ENCODE data around the gene TPD52L2.

The TPD52L2 gene

DNA sequence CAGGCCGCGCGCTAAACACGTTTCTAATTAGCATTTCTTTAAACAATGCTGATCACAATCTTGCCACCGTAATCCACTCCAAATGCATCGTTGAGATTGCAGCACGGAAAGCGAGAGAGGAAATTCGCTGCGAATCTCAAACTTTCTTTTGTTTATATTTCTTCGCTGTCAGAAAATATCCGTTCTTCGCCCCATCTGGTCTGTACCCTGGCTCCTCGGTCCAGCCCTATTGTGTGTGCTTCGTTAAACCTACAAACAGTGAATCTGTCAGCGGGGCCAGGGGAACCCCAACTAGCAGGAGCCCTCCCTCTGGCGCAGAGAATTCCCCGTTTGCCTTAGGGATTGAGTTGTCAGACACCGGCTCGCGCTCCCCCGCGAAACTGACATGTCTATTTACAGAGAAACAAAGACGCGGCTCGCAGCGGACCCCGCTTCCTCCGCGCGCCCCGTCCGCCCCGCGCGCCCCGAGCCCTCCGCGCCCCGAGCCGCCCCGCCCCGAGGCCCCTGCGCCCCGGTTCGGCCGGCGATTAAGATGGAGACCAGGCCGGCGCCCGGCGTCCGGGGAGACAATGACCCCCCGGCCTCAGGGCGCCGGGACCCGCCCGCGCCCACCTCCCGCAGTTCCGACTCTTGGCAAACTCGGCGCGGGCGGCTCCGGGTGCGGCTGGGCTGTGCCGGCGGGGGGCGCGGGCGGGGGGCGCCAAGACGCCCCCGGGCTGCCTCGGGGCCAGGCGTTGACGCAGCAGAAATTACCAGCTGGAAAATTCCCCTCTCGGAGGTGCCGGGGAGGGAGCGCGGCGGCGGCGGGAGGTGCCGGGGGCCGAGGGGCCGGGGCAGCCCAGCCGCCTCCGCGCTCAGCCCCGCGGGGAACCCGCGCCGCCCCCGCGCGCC, 34.9 kb upstream of the TPD52L2 start:
- in situ Hi-C loops (cut with HindIII; ENCODE audit: low sequenced_read_pairs): no loop called here
- H3K4me3 ChIP-seq (ENCODE audit: low read depth, low read length): peak overlapping the region; percentile 50
- no peak for DNase-seq (ENCODE audit: low read depth)
- TF ChIP-seq, protein P1, sequence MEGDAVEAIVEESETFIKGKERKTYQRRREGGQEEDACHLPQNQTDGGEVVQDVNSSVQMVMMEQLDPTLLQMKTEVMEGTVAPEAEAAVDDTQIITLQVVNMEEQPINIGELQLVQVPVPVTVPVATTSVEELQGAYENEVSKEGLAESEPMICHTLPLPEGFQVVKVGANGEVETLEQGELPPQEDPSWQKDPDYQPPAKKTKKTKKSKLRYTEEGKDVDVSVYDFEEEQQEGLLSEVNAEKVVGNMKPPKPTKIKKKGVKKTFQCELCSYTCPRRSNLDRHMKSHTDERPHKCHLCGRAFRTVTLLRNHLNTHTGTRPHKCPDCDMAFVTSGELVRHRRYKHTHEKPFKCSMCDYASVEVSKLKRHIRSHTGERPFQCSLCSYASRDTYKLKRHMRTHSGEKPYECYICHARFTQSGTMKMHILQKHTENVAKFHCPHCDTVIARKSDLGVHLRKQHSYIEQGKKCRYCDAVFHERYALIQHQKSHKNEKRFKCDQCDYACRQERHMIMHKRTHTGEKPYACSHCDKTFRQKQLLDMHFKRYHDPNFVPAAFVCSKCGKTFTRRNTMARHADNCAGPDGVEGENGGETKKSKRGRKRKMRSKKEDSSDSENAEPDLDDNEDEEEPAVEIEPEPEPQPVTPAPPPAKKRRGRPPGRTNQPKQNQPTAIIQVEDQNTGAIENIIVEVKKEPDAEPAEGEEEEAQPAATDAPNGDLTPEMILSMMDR (IDR thresholded peaks at IDR 0.05; ENCODE audit: low read depth, low read length, missing control alignments): no peak

DNA sequence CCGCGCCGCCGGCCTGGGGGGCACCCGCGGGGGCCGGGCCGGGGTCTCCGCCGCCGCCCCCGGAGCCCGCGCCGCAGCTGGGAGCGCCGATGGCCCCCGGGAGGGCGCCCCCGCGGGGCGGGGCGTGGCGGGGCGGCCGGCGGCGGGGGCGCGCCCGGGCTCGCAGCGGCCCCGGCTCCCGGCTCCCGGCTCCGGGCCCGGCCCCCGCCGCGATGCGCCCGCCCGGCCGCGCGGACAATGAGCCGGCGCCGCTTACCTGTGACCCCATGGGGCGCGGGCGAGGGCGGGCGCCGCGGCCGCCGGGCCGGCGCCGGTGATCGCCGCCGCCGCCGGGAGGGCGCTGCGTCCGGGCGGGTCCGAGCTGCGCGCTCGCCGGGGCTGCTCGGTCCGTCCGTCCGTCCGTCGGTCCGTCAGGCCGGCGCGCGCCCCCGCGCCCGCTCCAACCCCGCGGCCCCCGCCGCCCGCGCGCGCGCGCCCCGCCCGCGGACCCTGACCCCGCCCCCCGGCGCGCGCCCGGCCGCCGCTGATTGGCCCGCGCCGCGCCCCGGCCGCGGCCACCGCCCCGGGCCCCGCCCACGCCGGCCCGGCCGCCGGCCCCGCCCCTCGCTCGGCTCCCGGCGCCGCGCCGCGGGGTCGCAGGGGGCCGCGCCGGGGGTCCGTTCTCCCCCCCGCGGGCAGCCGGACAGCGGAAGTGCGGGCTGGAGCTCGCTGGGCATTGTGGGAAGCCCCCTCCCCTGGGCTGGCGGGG, 34.1 kb upstream of the TPD52L2 start, which contains the start of gene ZBTB46:
Gene ZBTB46 (minus strand): TSS at position 424 of the 748 bp plus-strand sequence. CDS start 40,507 bp downstream, outside the sequence.
- DNase-seq (ENCODE audit: low read depth): no peak
- TF ChIP-seq, protein P1 (IDR thresholded peaks at IDR 0.05; ENCODE audit: low read depth, low read length, missing control alignments): no peak
- peak within 1 kb of the TSS; percentile 50 for H3K4me3 ChIP-seq (ENCODE audit: low read depth, low read length)
- in situ Hi-C loops (cut with HindIII; ENCODE audit: low sequenced_read_pairs): no loop called here

DNA sequence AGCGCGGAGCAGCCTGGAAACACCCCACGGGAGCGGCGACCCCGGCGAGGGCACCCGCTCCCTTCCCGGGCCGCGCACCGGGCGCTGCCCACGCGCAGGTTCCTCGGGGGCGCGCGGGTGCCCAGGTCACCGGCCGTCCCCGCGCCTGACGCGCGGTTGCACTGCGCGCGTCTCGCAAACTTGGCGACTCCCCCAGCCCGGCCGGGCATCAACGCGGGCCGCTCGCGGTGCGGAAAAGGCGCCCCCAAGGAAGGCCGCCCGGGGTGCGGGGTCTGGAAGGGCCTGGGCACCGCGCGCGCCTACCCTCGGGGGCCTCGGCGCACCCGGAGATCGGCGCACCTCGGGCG, 33.5 kb upstream of the TPD52L2 start:
- TF ChIP-seq, protein P1 (IDR thresholded peaks at IDR 0.05; ENCODE audit: low read depth, low read length, missing control alignments): no peak
- H3K4me3 ChIP-seq (ENCODE audit: low read depth, low read length): peak overlapping the region; percentile 27
- in situ Hi-C loops (cut with HindIII; ENCODE audit: low sequenced_read_pairs): no loop called here
- DNase-seq (ENCODE audit: low read depth): no peak

DNA sequence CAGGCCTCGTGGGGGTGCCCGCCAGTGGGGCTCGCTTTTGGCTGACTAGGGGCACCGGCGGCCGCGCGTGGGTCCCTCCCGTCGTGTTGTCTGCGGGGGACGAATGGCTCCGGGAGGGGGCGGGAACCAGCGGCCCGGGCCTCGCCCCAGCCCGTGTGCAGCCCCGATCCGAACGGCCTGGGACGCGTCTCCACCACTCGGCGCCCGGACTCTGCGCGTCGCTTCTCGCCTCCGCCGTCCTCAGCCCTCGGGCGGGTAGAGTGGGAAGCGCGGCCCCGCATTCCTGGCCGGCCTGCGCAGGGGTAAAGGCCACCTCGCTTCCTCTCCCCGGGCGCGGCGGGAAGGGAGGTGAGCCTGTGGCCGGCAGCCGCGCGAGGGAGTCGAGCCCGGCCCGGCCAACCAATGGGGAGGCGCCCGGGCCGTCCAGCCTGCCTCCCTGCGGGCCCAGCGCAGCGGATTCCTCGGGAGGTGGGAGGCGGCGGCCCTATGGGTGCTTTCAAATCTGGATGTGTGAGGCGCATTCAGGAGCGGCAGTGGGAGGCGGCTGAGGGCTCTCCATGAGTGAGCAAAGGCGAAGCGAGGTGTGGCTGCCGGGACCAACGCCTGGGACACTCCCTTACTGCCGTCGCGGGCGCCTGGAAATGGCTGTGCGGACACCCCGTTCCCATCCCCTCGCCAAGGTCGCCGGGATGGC, 32.9 kb upstream of the TPD52L2 start:
- DNase-seq (ENCODE audit: low read depth): no peak
- in situ Hi-C loops (cut with HindIII; ENCODE audit: low sequenced_read_pairs): no loop called here
- peak overlapping the region; percentile 27 for H3K4me3 ChIP-seq (ENCODE audit: low read depth, low read length)
- TF ChIP-seq, protein P1 (IDR thresholded peaks at IDR 0.05; ENCODE audit: low read depth, low read length, missing control alignments): no peak

DNA sequence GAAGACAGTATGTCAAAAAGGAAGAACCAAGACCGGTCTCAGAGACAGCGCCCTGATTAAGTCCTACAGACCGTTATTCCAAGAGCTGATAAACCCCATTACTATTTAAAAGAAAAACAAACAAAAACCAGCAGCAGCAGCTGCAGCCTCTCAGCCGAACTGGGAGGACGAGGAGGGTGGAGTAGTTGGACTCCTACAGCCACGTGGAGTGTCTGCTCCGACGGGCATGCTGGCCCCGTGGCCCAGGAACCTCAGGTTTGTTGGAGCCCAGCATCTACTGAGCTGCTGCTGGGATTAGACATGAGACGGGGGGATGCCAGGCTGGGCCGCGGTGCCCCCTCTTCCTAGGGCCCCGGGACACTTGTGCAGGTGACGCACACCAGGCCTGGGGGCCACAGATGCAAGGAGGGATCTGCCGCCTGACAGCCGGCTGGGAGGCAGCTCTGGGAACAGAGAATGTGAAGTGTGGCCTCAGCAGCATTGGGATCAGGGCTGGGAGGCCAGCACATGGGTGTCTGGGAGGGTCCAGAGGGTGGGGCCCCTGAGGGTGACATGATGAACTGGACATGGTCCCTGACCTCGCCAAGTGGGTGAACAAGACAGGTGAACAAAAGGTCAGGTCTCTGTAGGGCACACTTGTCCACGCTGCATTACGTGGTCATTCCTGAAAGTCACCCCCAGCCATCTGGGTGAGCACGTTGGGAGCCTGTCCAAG, 31.1 kb upstream of the TPD52L2 start:
- H3K4me3 ChIP-seq (ENCODE audit: low read depth, low read length): no peak overlapping the region
- TF ChIP-seq, protein P1 (IDR thresholded peaks at IDR 0.05; ENCODE audit: low read depth, low read length, missing control alignments): no peak
- DNase-seq (ENCODE audit: low read depth): no peak

DNA sequence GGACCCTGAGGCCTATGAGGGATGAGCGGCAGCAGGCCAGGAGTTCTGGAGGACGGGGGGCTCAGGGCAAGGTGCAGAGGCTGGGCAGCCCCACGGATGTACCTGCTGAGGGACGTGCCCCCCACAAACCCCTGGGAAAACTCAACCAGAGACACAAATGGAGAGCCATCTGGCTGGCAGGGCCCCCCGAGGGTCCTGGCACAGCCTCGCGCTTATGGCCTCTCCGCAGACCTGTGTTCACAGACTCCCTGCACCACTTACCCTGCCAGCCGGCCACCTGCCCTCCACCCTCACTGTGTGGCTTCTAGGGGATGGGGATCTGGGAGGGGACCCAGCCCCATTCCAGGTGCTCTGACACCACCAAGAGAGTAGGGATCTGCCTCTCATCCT, 30.6 kb upstream of the TPD52L2 start:
- in situ Hi-C loops (cut with HindIII; ENCODE audit: low sequenced_read_pairs): no loop called here
- TF ChIP-seq, protein P1 (IDR thresholded peaks at IDR 0.05; ENCODE audit: low read depth, low read length, missing control alignments): no peak
- no peak overlapping the region for H3K4me3 ChIP-seq (ENCODE audit: low read depth, low read length)
- DNase-seq (ENCODE audit: low read depth): no peak

More for the DNA sequence above, 31.1 kb upstream of the TPD52L2 start:
- in situ Hi-C loops (cut with HindIII; ENCODE audit: low sequenced_read_pairs): no loop called here
